Endodermal cell (in vitro differentiated cells): ENCODE measurements around the gene KRTAP10-6. TPM values are rescaled to one million over a fixed set of nuclear protein-coding genes. Genes with fewer than 3 reads are reported as not detected.

Experiments used
- DNase-seq: peaks from one replicate; pipeline ENCODE4 v3.0.0-alpha.2; 2017
- H3K27ac ChIP-seq: 2 replicates; pipeline ENCODE4 v1.5.1; 2013; ENCODE audit warnings: mild to moderate bottlenecking, low read depth, low read length, moderate library complexity
- H3K27me3 ChIP-seq: 2 replicates; pipeline ENCODE4 v1.6.1; 2013; ENCODE audit warnings: mild to moderate bottlenecking, low read length, moderate library complexity; ENCODE audit not compliant: insufficient read depth, control insufficient read depth, poor library complexity, severe bottlenecking
- H3K36me3 ChIP-seq: 2 replicates; pipeline ENCODE4 v1.7.0; 2013; ENCODE audit warnings: mild to moderate bottlenecking, low read length, moderate library complexity; ENCODE audit not compliant: control insufficient read depth, insufficient read depth
- H3K4me1 ChIP-seq: one replicate; pipeline ENCODE4 v1.7.0; 2013; ENCODE audit warnings: low read length; ENCODE audit not compliant: control insufficient read depth, insufficient read depth
- H3K4me3 ChIP-seq: 2 replicates; pipeline ENCODE4 v1.5.1; 2013; ENCODE audit warnings: mild to moderate bottlenecking, low read length, moderate library complexity
- H3K9ac ChIP-seq: 2 replicates; pipeline ENCODE4 v1.6.1; 2013; ENCODE audit warnings: mild to moderate bottlenecking, low read length, moderate library complexity; ENCODE audit not compliant: poor library complexity, severe bottlenecking; ENCODE audit errors: extremely low read depth
- H3K9me3 ChIP-seq: 2 replicates; pipeline ENCODE4 v1.6.1; 2013; ENCODE audit warnings: mild to moderate bottlenecking, low read length, moderate library complexity; ENCODE audit not compliant: control insufficient read depth
- H3K27ac Mint-ChIP-seq: 2 replicates; pipeline ENCODE4 v1.8.0; 2020; ENCODE audit warnings: mixed read lengths
- H3K27me3 Mint-ChIP-seq: 2 replicates; pipeline ENCODE4 v1.8.0; 2021; ENCODE audit warnings: mild to moderate bottlenecking, mixed read lengths; ENCODE audit not compliant: insufficient read depth
- H3K36me3 Mint-ChIP-seq: 2 replicates; pipeline ENCODE4 v1.8.0; 2020; ENCODE audit warnings: low read depth, mixed read lengths
- H3K4me1 Mint-ChIP-seq: 2 replicates; pipeline ENCODE4 v1.8.0; 2020; ENCODE audit warnings: mixed read lengths
- H3K4me3 Mint-ChIP-seq: 2 replicates; pipeline ENCODE4 v1.8.0; 2020; ENCODE audit warnings: mild to moderate bottlenecking, moderate library complexity, mixed read lengths
- H3K9me3 Mint-ChIP-seq: 2 replicates; pipeline ENCODE4 v1.8.0; 2020; ENCODE audit warnings: mild to moderate bottlenecking, mixed read lengths
- WGBS, 2 experiments: methylation state at CpG; one replicate each; pipeline versions ENCODE4 v1.1.5 to v1.1.7; 2013; ENCODE audit warnings: missing lambda C conversion rate in 2 of 2, mixed read lengths in 1 of 2; ENCODE audit not compliant: insufficient coverage in 1 of 2, insufficient read length in 1 of 2; 5-methylcytosine and 5-hydroxymethylcytosine counted together
- total RNA-seq, 2 donors: library from RNA; stranded (reverse); fragmentation: NEBNext Ultra II Directional in 1 of 2; extraction: Animal tissue kit (Norgen Biotek cat#: 25700) in 1 of 2; gene quantifications; 2 replicates in 1 of 2; 3 replicates in 1 of 2; pipeline ENCODE4 v1.2.1, GENCODE V29; 2021
- TF ChIP-seq, protein P1 (sequence below): fragments of 200-600 bp; sonication (generic); conservative IDR thresholded peaks from 2 replicates; pipeline ENCODE4 v1.5.0; 2021; ENCODE audit warnings: antibody characterized with exemption, mild to moderate bottlenecking

Gene KRTAP10-6
- total RNA-seq, 2 donors from 2014 or later, result not detected

DNA sequence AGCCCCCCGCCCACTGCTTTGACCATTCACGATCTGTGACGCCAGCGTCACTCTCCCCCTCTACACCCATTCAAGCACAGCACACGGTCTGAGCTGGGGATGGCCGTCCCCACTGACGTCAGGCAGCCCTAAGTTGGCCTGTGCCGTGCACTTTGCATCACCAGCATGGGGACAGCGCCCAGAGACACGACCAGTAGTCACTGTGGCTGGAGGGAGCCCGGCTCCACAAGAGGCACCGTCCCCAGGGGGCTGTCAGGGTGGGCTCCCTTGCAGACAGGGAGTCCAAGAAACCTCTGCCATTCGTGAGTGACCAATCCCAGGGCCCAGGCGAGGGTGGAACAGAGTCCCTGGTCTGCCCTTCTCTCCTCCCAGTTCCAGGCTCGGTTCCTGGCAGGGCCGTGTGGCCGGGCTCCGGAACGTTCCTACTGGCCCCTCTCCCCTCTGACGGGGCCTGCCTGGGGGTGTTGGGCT lies 21.9 kb upstream of the KRTAP10-6 start:
- H3K27ac ChIP-seq, result no peak overlapping the region
- TF ChIP-seq, protein P1, sequence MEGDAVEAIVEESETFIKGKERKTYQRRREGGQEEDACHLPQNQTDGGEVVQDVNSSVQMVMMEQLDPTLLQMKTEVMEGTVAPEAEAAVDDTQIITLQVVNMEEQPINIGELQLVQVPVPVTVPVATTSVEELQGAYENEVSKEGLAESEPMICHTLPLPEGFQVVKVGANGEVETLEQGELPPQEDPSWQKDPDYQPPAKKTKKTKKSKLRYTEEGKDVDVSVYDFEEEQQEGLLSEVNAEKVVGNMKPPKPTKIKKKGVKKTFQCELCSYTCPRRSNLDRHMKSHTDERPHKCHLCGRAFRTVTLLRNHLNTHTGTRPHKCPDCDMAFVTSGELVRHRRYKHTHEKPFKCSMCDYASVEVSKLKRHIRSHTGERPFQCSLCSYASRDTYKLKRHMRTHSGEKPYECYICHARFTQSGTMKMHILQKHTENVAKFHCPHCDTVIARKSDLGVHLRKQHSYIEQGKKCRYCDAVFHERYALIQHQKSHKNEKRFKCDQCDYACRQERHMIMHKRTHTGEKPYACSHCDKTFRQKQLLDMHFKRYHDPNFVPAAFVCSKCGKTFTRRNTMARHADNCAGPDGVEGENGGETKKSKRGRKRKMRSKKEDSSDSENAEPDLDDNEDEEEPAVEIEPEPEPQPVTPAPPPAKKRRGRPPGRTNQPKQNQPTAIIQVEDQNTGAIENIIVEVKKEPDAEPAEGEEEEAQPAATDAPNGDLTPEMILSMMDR, result no peak
- no peaks in the 10 kb centered on the region for H3K36me3 ChIP-seq
- H3K27me3 Mint-ChIP-seq, result peaks cover 2% of the 10 kb centered on the region
- H3K9ac ChIP-seq, result no peak overlapping the region
- no peak for DNase-seq
- no peaks in the 10 kb centered on the region for H3K27me3 ChIP-seq
- H3K4me3 ChIP-seq, result no peak overlapping the region
- H3K9me3 ChIP-seq, result peaks cover 27% of the 10 kb centered on the region
- H3K4me3 Mint-ChIP-seq, result no peak overlapping the region
- no peaks in the 10 kb centered on the region for H3K4me1 ChIP-seq
- peaks cover 2% of the 10 kb centered on the region for H3K36me3 Mint-ChIP-seq
- H3K4me1 Mint-ChIP-seq, result peaks cover 4% of the 10 kb centered on the region
- WGBS, 2 experiments, result 91 to 96% methylated on average over 4 to 20 of the region's 20 CpGs
- H3K9me3 Mint-ChIP-seq, result peaks cover 37% of the 10 kb centered on the region
- no peak overlapping the region for H3K27ac Mint-ChIP-seq

DNA sequence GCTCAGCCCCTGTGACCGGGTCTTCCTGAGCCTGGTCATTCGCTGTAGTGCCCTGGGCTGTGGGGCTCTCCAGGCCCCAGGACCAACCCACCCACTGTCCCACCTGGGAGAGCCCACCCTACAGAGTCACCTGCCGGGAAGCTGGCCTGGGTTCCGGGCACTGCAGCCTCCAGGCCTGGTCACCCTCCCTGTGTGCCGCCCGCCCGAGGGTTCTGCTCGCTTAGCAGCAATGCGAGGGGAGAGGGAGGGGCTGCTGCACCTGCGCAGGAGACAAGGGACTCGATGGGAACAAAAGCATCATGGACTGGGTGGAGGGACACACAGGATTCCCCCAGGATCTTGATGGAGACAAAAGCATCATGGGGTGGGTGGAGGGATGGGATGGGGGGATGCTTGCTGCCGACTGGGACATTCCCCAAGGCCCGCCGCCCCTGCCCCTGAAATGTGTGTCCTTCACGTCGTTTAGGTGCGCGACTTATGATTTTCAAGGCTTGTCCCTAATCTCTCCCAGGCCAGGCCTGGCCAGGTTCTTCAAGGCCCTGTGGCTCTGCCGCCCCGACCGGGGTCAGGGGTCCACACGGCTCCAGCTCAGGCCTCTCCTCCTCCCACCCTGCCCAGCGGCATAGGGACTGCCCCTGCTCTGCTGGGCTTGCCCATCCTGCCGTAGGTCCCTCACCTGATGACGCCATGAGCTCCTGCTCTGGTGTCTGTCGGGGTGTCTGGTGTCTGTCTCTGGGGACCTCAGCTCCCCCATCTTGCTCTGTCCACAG lies 21.3 kb upstream of the KRTAP10-6 start:
- TF ChIP-seq, protein P1, result no peak

DNA sequence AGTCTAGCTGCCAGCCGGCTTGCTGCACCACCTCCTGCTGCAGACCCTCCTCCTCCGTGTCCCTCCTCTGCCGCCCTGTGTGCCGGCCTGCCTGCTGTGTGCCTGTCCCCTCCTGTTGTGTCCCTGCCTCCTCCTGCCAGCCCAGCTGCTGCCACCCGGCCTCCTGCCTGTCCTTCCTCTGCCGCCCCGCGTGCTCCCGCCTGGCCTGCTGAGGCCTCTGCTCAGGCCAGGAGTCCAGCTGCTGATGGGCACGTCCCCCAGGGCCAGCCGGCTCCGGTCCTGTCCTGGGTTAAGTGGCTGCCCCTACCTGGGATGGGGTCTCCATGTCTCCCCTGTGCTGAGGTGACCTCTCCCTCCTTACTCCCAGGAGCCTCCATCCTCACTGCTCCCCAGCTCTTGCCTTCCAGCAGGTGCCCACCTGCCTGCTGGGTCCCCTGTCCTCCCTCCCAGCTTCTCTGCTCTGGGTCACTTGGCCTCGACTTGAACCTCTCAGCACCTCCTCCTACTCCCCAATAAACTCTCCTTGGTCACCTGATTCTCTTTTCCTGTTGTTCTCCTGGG lies 20.4 kb upstream of the KRTAP10-6 start:
- Histone ChIP-seq H3K27me3 (no peaks in the 10 kb centered on the region), H3K36me3 (no peaks in the 10 kb centered on the region), H3K9me3 (peaks cover 24% of the 10 kb centered on the region), H3K4me3 (no peak overlapping the region), H3K4me1 (no peaks in the 10 kb centered on the region), H3K9ac (no peak overlapping the region), H3K27ac (no peak overlapping the region)
- TF ChIP-seq, protein P1, result no peak
- H3K4me3 Mint-ChIP-seq, result no peak overlapping the region
- no peak overlapping the region for H3K27ac Mint-ChIP-seq
- H3K4me1 Mint-ChIP-seq, result no peaks in the 10 kb centered on the region
- peaks cover 2% of the 10 kb centered on the region for H3K27me3 Mint-ChIP-seq
- H3K9me3 Mint-ChIP-seq, result peaks cover 34% of the 10 kb centered on the region
- WGBS, 2 experiments, result 84 to 90% methylated on average over 11 to 13 of the region's 13 CpGs
- H3K36me3 Mint-ChIP-seq, result peaks cover 2% of the 10 kb centered on the region
- DNase-seq, result no peak

More for the DNA sequence above, 21.3 kb upstream of the KRTAP10-6 start:
- H3K4me1 Mint-ChIP-seq, result peaks cover 4% of the 10 kb centered on the region
- H3K27ac ChIP-seq, result no peak overlapping the region
- no peak for DNase-seq
- no peak overlapping the region for H3K4me3 Mint-ChIP-seq
- peaks cover 2% of the 10 kb centered on the region for H3K27me3 Mint-ChIP-seq
- H3K4me1 ChIP-seq, result no peaks in the 10 kb centered on the region
- peaks cover 24% of the 10 kb centered on the region for H3K9me3 ChIP-seq
- H3K4me3 ChIP-seq, result no peak overlapping the region
- no peaks in the 10 kb centered on the region for H3K36me3 ChIP-seq
- H3K36me3 Mint-ChIP-seq, result peaks cover 2% of the 10 kb centered on the region
- peaks cover 35% of the 10 kb centered on the region for H3K9me3 Mint-ChIP-seq
- 95 to 96% methylated on average over 12 to 26 of the region's 26 CpGs for WGBS, 2 experiments
- no peak overlapping the region for H3K9ac ChIP-seq
- no peak overlapping the region for H3K27ac Mint-ChIP-seq
- no peaks in the 10 kb centered on the region for H3K27me3 ChIP-seq
